Retinal pigment epithelial cell (primary cell): ENCODE data around the gene ADGRG1.

Source experiments
- DNase-seq: peaks from one replicate; pipeline ENCODE4 v3.0.0-alpha.2; 2010; ENCODE audit warnings: low read depth
- H3K4me3 ChIP-seq: 2 replicates; pipeline ENCODE4 v1.5.1; 2011; ENCODE audit warnings: mild to moderate bottlenecking, low read length, control low read depth, moderate library complexity
- CTCF ChIP-seq: conservative IDR thresholded peaks from 2 replicates; pipeline ENCODE4 v1.5.1; 2011; ENCODE audit warnings: low read depth, low read length, control low read depth, inconsistent platforms

ADGRG1 gene

GRCh38 chr16:57598437-57598836 is 30.0 kb upstream of the ADGRG1 start:
- no peak for DNase-seq
- TF ChIP-seq CTCF = no peak
- H3K4me3 ChIP-seq = no peak overlapping the region

- no peak overlapping the region for H3K4me3 ChIP-seq
- peak; percentile 89 for TF ChIP-seq CTCF
- no peak for DNase-seq
Observed at GRCh38 chr16:57600048-57600835, 28.2 kb upstream of the ADGRG1 start.

GRCh38 chr16:57600952-57601580 is 27.4 kb upstream of the ADGRG1 start:
- DNase-seq = no peak
- no peak overlapping the region for H3K4me3 ChIP-seq
- TF ChIP-seq CTCF = no peak

- DNase-seq = no peak
- no peak overlapping the region for H3K4me3 ChIP-seq
- TF ChIP-seq CTCF = no peak
Observed at GRCh38 chr16:57601801-57602478, 26.5 kb upstream of the ADGRG1 start.

GRCh38 chr16:57603115-57604024 is 25.1 kb upstream of the ADGRG1 start:
- H3K4me3 ChIP-seq = no peak overlapping the region
- DNase-seq = no peak
- no peak for TF ChIP-seq CTCF

- DNase-seq = no peak
- no peak for TF ChIP-seq CTCF
- H3K4me3 ChIP-seq = no peak overlapping the region
Observed at GRCh38 chr16:57604177-57604576, 24.3 kb upstream of the ADGRG1 start.
